ENCODE data around the gene KDM4C. TPM values are rescaled to one million over a fixed set of nuclear protein-coding genes. Genes with fewer than 3 reads are reported as not detected.

The KDM4C gene
- total RNA-seq, 1 experiment from 2014 or later, result 7.1 TPM

DNA sequence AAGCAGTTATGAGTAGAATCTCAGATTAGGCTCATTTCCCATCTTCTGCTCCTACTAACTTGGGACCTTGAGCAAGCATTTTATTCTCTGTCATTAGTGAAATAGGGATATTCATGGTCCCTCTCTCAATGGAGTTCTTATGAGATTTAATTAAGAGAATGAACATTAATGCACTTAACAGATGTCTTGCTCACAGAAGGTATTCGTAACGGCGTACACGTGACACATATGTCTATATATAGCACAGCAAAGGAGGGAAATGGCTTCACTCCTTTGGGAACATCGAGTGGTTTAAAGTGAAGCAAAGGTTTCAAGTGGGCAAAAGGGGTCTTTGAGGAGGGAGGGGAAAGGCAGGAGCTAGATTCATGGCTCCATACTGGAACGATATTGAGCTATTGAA, 24.6 kb downstream of the KDM4C start:
- ATAC-seq (no peak), DNase-seq (ENCODE audit: low read depth, low spot score) (no peak)
- no peak overlapping the region for H3K27ac ChIP-seq (ENCODE audit: low read length)
- H3K36me3 ChIP-seq (ENCODE audit: control insufficient read depth, insufficient read depth, low read length), result no peaks in the 10 kb centered on the region
- H3K9me3 ChIP-seq (ENCODE audit: control insufficient read depth, insufficient read depth, low read depth, low read length), result no peaks in the 10 kb centered on the region
- intact Hi-C loops (cut with micrococcal nuclease; ENCODE audit: unreplicated experiment), result no loop called here
- no peaks in the 10 kb centered on the region for H3K27me3 ChIP-seq (ENCODE audit: control insufficient read depth, insufficient read depth, low read length)
- CTCF ChIA-PET, result no interaction called here
- no peaks in the 10 kb centered on the region for H3K4me1 ChIP-seq (ENCODE audit: control insufficient read depth, insufficient read depth, low read length)
- no peak overlapping the region for H3K4me3 ChIP-seq (ENCODE audit: low read depth in 2 of 2, low read length in 2 of 2)
- in situ Hi-C loops (cut with HindIII; ENCODE audit: low pct_unique_long_range_greater_than_20kb, low sequenced_read_pairs), result no loop called here
- BruUV-seq (replicated peaks), result no TSS peak
- POLR2A ChIA-PET, result no interaction called here
- TF ChIP-seq, protein P1, sequence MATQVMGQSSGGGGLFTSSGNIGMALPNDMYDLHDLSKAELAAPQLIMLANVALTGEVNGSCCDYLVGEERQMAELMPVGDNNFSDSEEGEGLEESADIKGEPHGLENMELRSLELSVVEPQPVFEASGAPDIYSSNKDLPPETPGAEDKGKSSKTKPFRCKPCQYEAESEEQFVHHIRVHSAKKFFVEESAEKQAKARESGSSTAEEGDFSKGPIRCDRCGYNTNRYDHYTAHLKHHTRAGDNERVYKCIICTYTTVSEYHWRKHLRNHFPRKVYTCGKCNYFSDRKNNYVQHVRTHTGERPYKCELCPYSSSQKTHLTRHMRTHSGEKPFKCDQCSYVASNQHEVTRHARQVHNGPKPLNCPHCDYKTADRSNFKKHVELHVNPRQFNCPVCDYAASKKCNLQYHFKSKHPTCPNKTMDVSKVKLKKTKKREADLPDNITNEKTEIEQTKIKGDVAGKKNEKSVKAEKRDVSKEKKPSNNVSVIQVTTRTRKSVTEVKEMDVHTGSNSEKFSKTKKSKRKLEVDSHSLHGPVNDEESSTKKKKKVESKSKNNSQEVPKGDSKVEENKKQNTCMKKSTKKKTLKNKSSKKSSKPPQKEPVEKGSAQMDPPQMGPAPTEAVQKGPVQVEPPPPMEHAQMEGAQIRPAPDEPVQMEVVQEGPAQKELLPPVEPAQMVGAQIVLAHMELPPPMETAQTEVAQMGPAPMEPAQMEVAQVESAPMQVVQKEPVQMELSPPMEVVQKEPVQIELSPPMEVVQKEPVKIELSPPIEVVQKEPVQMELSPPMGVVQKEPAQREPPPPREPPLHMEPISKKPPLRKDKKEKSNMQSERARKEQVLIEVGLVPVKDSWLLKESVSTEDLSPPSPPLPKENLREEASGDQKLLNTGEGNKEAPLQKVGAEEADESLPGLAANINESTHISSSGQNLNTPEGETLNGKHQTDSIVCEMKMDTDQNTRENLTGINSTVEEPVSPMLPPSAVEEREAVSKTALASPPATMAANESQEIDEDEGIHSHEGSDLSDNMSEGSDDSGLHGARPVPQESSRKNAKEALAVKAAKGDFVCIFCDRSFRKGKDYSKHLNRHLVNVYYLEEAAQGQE (IDR thresholded peaks at IDR 0.05; ENCODE audit: insufficient read depth in 1 of 2, low read depth in 2 of 2, low read length in 1 of 2), result no peak
- TF ChIP-seq SIN3A (IDR thresholded peaks at IDR 0.05; ENCODE audit: borderline replicate concordance, insufficient read depth, low read depth, low read length), result no peak
- no peak for TF ChIP-seq POLR2AphosphoS5 (IDR thresholded peaks at IDR 0.05; ENCODE audit: low read depth, low read length)
- no peak for TF ChIP-seq TCF7L2 (IDR thresholded peaks at IDR 0.05; ENCODE audit: low read depth, low read length)
- TF ChIP-seq CTCF (IDR thresholded peaks at IDR 0.05), result no peak

- TF ChIP-seq POLR2AphosphoS5 (IDR thresholded peaks at IDR 0.05; ENCODE audit: low read depth, low read length), result no peak
- TF ChIP-seq TCF7L2 (IDR thresholded peaks at IDR 0.05; ENCODE audit: low read depth, low read length), result no peak
- no peak for TF ChIP-seq SIN3A (IDR thresholded peaks at IDR 0.05; ENCODE audit: borderline replicate concordance, insufficient read depth, low read depth, low read length)
- TF ChIP-seq, protein P1 (IDR thresholded peaks at IDR 0.05; ENCODE audit: insufficient read depth in 1 of 2, low read depth in 2 of 2, low read length in 1 of 2), result no peak
- TF ChIP-seq CTCF (IDR thresholded peaks at IDR 0.05), result no peak
- ChIA-PET CTCF (no interaction called here), POLR2A (no interaction called here)
- DNase-seq (ENCODE audit: low read depth, low spot score) (no peak), ATAC-seq (no peak)
- Histone ChIP-seq H3K36me3 (ENCODE audit: control insufficient read depth, insufficient read depth, low read length) (no peaks in the 10 kb centered on the region), H3K27me3 (ENCODE audit: control insufficient read depth, insufficient read depth, low read length) (no peaks in the 10 kb centered on the region), H3K4me3 (ENCODE audit: low read depth in 2 of 2, low read length in 2 of 2) (no peak overlapping the region), H3K4me1 (ENCODE audit: control insufficient read depth, insufficient read depth, low read length) (no peaks in the 10 kb centered on the region), H3K27ac (ENCODE audit: low read length) (no peak overlapping the region), H3K9me3 (ENCODE audit: control insufficient read depth, insufficient read depth, low read depth, low read length) (no peaks in the 10 kb centered on the region)
- intact Hi-C loops (cut with micrococcal nuclease; ENCODE audit: unreplicated experiment) (no loop called here), in situ Hi-C loops (cut with HindIII; ENCODE audit: low pct_unique_long_range_greater_than_20kb, low sequenced_read_pairs) (no loop called here)
- BruUV-seq (replicated peaks), result no TSS peak
These were observed 25.2 kb downstream of the KDM4C start for GRCh38 chr9:6782981-6783380.
